Calu3 (cell line): Measurements from ENCODE around the gene RNF150. TPM values are rescaled to one million over a fixed set of nuclear protein-coding genes. Genes with fewer than 3 reads are reported as not detected.

Experiments used
- BruUV-seq: library from RNA; stranded (reverse); fragments of 400-500 nt; replicated peaks from 2 replicates; lab custom pipeline; 2021; lab: Mats Ljungman, UMichigan
- CTCF ChIA-PET: fragments of 300-600 bp; sonication (Branson Sonifier 250); formaldehyde crosslinking; loops from one replicate; lab custom pipeline; 2022; ENCODE audit warnings: antibody characterized with exemption; lab: Charles Lee
- DNase-seq: peaks from one replicate; pipeline ENCODE4 v3.0.0; 2022
- H3K27ac Mint-ChIP-seq: one replicate; pipeline ENCODE4 v1.8.0; 2022; ENCODE audit warnings: mixed read lengths; ENCODE audit not compliant: unreplicated experiment
- H3K27me3 Mint-ChIP-seq: one replicate; pipeline ENCODE4 v1.8.0; 2022; ENCODE audit warnings: mixed read lengths; ENCODE audit not compliant: unreplicated experiment
- H3K36me3 Mint-ChIP-seq: one replicate; pipeline ENCODE4 v1.8.0; 2022; ENCODE audit warnings: mild to moderate bottlenecking, moderate library complexity, mixed read lengths; ENCODE audit not compliant: insufficient read depth, unreplicated experiment
- H3K4me1 Mint-ChIP-seq: one replicate; pipeline ENCODE4 v1.8.0; 2022; ENCODE audit warnings: mild to moderate bottlenecking, low read depth, mixed read lengths; ENCODE audit not compliant: unreplicated experiment
- H3K4me3 Mint-ChIP-seq: one replicate; pipeline ENCODE4 v1.8.0; 2022; ENCODE audit warnings: mild to moderate bottlenecking, low read depth, moderate library complexity, mixed read lengths; ENCODE audit not compliant: unreplicated experiment
- H3K9me3 Mint-ChIP-seq: one replicate; pipeline ENCODE4 v1.8.0; 2022; ENCODE audit warnings: low read depth, mixed read lengths; ENCODE audit not compliant: unreplicated experiment
- intact Hi-C: fragments of 100-400 bp; cut with micrococcal nuclease; formaldehyde crosslinking; loops from one replicate; pipeline ENCODE4 v1.10.0; 2022; ENCODE audit not compliant: unreplicated experiment
- total RNA-seq: library from RNA; stranded (reverse); gene quantifications from 2 replicates; pipeline ENCODE4 v1.2.3, GENCODE V29; 2022
- TF ChIP-seq, protein P1 (sequence below): fragments of 200-600 bp; IDR thresholded peaks from one replicate; pipeline ENCODE4 v1.8.0; 2022; ENCODE audit warnings: antibody characterized with exemption; ENCODE audit not compliant: unreplicated experiment

The RNF150 gene
- total RNA-seq, 1 experiment from 2014 or later, result 0.14 TPM

DNA sequence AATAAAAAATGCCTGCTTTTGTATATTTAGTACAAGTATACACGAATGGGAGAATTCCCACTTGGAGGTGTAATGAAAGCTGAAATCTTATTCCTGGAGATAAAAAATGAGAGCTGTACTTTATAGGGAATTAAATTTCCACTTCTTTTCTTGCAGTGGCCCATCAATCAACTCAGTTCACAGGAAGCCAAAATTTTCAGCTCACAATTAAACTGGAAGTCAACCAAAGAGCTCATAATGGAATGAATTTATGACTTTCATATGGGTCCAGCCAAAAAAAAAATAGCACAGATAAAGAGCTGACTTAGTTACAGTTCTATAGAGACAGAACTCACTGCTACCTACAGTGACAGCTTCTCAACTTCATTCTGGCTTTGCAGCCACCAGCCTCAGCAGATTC is 261.9 kb downstream of the RNF150 start:
- H3K4me1 Mint-ChIP-seq, result no peaks in the 10 kb centered on the region
- DNase-seq, result no peak
- intact Hi-C loops, result no loop called here
- CTCF ChIA-PET, result no interaction called here
- no peaks in the 10 kb centered on the region for H3K9me3 Mint-ChIP-seq
- no peaks in the 10 kb centered on the region for H3K36me3 Mint-ChIP-seq
- H3K27ac Mint-ChIP-seq, result no peak overlapping the region
- H3K4me3 Mint-ChIP-seq, result no peak overlapping the region
- TF ChIP-seq, protein P1, sequence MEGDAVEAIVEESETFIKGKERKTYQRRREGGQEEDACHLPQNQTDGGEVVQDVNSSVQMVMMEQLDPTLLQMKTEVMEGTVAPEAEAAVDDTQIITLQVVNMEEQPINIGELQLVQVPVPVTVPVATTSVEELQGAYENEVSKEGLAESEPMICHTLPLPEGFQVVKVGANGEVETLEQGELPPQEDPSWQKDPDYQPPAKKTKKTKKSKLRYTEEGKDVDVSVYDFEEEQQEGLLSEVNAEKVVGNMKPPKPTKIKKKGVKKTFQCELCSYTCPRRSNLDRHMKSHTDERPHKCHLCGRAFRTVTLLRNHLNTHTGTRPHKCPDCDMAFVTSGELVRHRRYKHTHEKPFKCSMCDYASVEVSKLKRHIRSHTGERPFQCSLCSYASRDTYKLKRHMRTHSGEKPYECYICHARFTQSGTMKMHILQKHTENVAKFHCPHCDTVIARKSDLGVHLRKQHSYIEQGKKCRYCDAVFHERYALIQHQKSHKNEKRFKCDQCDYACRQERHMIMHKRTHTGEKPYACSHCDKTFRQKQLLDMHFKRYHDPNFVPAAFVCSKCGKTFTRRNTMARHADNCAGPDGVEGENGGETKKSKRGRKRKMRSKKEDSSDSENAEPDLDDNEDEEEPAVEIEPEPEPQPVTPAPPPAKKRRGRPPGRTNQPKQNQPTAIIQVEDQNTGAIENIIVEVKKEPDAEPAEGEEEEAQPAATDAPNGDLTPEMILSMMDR, result no peak
- BruUV-seq, result no TSS peak
- peaks cover 63% of the 10 kb centered on the region for H3K27me3 Mint-ChIP-seq

DNA sequence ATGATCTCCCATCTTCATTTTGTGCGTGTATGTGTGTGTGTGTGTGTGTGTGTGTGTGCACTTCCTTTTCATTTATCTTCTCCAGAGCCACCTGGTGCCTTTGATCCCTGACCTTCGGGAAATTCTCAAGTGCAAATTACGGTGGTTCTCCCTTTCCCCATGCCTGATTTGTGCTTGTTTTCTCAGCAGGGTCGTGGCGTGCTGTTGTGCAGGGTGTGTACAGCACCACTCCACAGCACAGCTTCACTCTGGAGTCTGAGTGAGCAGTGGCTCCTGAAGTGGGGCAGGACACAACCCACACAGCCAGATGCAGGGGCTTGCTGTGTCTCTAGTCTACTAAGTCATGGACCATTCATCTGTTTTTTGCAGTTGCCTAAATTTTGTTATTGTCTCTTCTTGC is 262.8 kb downstream of the RNF150 start:
- Mint-ChIP-seq H3K27ac (no peak overlapping the region), H3K27me3 (peaks cover 59% of the 10 kb centered on the region), H3K4me3 (no peak overlapping the region), H3K4me1 (no peaks in the 10 kb centered on the region), H3K9me3 (no peaks in the 10 kb centered on the region), H3K36me3 (no peaks in the 10 kb centered on the region)
- intact Hi-C loops, result no loop called here
- no peak for DNase-seq
- CTCF ChIA-PET, result no interaction called here
- no TSS peak for BruUV-seq
- TF ChIP-seq, protein P1, result no peak

DNA sequence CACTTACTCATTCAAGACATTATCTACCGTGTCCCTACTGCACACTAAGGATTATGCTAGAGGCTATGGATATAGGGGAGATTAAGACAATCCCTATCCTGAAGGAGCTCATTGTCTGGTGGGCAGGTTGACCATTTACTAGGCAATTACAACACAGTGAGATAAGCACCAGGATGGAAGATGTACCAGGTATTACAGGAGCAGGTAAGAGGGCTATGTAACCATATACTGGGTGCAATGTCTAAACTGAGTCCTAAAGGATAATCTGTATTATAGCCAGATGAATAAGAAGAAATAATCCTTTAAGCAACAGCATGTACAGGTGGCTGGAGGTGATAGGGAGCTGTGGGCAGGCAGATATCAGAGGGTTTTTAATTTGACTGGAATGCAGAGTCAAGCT is 263.8 kb downstream of the RNF150 start:
- H3K27me3 Mint-ChIP-seq, result peaks cover 66% of the 10 kb centered on the region
- intact Hi-C loops, result no loop called here
- H3K4me3 Mint-ChIP-seq, result no peak overlapping the region
- H3K36me3 Mint-ChIP-seq, result no peaks in the 10 kb centered on the region
- no TSS peak for BruUV-seq
- TF ChIP-seq, protein P1, result no peak
- no peaks in the 10 kb centered on the region for H3K4me1 Mint-ChIP-seq
- no peak overlapping the region for H3K27ac Mint-ChIP-seq
- no peak for DNase-seq
- no peaks in the 10 kb centered on the region for H3K9me3 Mint-ChIP-seq
- CTCF ChIA-PET, result interaction anchor here (1.3 kb wide), 1 partner anchor 15 kb away, joined by 4 read pairs; no protein-coding TSS in a partner anchor

DNA sequence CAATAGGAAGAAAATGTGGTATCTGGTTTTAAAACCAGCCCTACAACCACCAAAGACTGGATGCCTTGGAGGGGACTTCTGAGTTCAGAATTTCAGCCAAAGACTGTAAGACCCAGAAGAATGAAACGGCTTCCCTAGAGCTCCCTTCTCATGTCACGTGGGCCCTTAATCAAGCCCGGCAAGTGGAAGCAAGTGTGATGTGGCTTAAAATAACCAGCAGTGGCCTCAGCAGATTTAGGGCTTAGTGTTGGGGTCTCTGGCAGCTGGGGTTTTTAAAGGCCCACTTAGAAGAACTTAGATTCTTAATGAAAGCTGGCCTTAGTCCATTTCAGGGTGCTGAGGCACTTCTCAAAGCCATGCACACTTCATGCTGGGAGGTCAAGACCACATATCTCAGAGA is 265.9 kb downstream of the RNF150 start:
- Mint-ChIP-seq H3K4me1 (no peaks in the 10 kb centered on the region), H3K36me3 (no peaks in the 10 kb centered on the region), H3K27me3 (peaks cover 78% of the 10 kb centered on the region), H3K4me3 (no peak overlapping the region), H3K9me3 (no peaks in the 10 kb centered on the region), H3K27ac (no peak overlapping the region)
- TF ChIP-seq, protein P1, result no peak
- CTCF ChIA-PET, result no interaction called here
- intact Hi-C loops, result no loop called here
- DNase-seq, result no peak
- BruUV-seq, result no TSS peak
